ENCODE results near the gene FCGR3A. TPM values are rescaled to one million over a fixed set of nuclear protein-coding genes. Genes with fewer than 3 reads are reported as not detected.

FCGR3A gene
- not detected in 2 replicates for total RNA-seq

GRCh38 chr1:161549652-161550051, at the start of gene FCGR3A:
Gene FCGR3A, minus strand, starts transcription at chr1:161549818. Its CDS starts 82 bp downstream, at chr1:161549736.

GRCh38 chr1:161523817-161524741, 25.5 kb downstream of the FCGR3A start, which contains the start of gene HSPA6:
Gene HSPA6, plus strand, starts transcription at chr1:161524540. Its CDS starts 119 bp downstream, at chr1:161524659.

Other genes starting within 250 kb of the FCGR3A start
- under 0.01 and 0.07 TPM in 2 replicates for gene MPZ, start 239.8 kb downstream of the FCGR3A start, total RNA-seq
- gene SDHC, start 235.4 kb downstream of the FCGR3A start, total RNA-seq: 17.7 and 19.8 TPM in 2 replicates
- gene CFAP126, start 181.9 kb downstream of the FCGR3A start, total RNA-seq: not detected in 2 replicates
- gene FCGR2A, start 44.4 kb downstream of the FCGR3A start, total RNA-seq: not detected in 2 replicates
- gene HSPA6, start 25.3 kb downstream of the FCGR3A start, total RNA-seq: 1.0 and 1.2 TPM in 2 replicates
- not detected in 2 replicates for gene FCGR3B, start 81.4 kb upstream of the FCGR3A start, total RNA-seq
- not detected in 2 replicates for gene FCGR2B, start 113.3 kb upstream of the FCGR3A start, total RNA-seq
- gene FCRLA, start 157.4 kb upstream of the FCGR3A start, total RNA-seq: under 0.01 and 0.28 TPM in 2 replicates
- gene FCRLB, start 171.7 kb upstream of the FCGR3A start, total RNA-seq: 0.85 and 1.0 TPM in 2 replicates
- gene DUSP12, start 200.0 kb upstream of the FCGR3A start, total RNA-seq: 41.6 and 50.9 TPM in 2 replicates
- gene ATF6, start 216.5 kb upstream of the FCGR3A start, total RNA-seq: 33.8 and 39.3 TPM in 2 replicates

Measured in nasal cavity respiratory epithelium epithelial cell of viscerocranial mucosa (primary cell).